GM10266 (cell line): Measurements from ENCODE around the gene KCNQ2.

Source experiments
- DNase-seq: peaks from one replicate; pipeline ENCODE4 v3.0.0; 2012; ENCODE audit errors: extremely low spot score
- TF ChIP-seq, protein P1 (sequence below): IDR thresholded peaks from 2 replicates; pipeline ENCODE4 v1.5.1; 2012; ENCODE audit warnings: mild to moderate bottlenecking, low read depth; ENCODE audit not compliant: control insufficient read depth, insufficient read depth; ENCODE audit errors: missing control alignments

The KCNQ2 gene

GRCh38 chr20:63368151-63368550, 104.3 kb downstream of the KCNQ2 start:
- no peak for DNase-seq
- TF ChIP-seq, protein P1, sequence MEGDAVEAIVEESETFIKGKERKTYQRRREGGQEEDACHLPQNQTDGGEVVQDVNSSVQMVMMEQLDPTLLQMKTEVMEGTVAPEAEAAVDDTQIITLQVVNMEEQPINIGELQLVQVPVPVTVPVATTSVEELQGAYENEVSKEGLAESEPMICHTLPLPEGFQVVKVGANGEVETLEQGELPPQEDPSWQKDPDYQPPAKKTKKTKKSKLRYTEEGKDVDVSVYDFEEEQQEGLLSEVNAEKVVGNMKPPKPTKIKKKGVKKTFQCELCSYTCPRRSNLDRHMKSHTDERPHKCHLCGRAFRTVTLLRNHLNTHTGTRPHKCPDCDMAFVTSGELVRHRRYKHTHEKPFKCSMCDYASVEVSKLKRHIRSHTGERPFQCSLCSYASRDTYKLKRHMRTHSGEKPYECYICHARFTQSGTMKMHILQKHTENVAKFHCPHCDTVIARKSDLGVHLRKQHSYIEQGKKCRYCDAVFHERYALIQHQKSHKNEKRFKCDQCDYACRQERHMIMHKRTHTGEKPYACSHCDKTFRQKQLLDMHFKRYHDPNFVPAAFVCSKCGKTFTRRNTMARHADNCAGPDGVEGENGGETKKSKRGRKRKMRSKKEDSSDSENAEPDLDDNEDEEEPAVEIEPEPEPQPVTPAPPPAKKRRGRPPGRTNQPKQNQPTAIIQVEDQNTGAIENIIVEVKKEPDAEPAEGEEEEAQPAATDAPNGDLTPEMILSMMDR, result no peak

- TF ChIP-seq, protein P1, result no peak
- no peak for DNase-seq
These were observed 104.9 kb downstream of the KCNQ2 start for GRCh38 chr20:63367446-63368055.

- TF ChIP-seq, protein P1, result no peak
- no peak for DNase-seq
These were observed 105.8 kb downstream of the KCNQ2 start for GRCh38 chr20:63366390-63367365.

- TF ChIP-seq, protein P1, result no peak
- DNase-seq, result no peak
These were observed 106.7 kb downstream of the KCNQ2 start for GRCh38 chr20:63365601-63366389.

GRCh38 chr20:63364801-63365585, 107.5 kb downstream of the KCNQ2 start:
- TF ChIP-seq, protein P1, result no peak

GRCh38 chr20:63363981-63364561, 108.4 kb downstream of the KCNQ2 start:
- TF ChIP-seq, protein P1, result no peak
- no peak for DNase-seq

More at GRCh38 chr20:63364801-63365585, 107.5 kb downstream of the KCNQ2 start:
- no peak for DNase-seq
